Astrocyte of the spinal cord (primary cell): ENCODE measurements around the gene MED25.

Experiments
- DNase-seq: peaks from one replicate; pipeline ENCODE4 v3.0.0; 2011; ENCODE audit warnings: low read depth, low spot score
- H3K4me3 ChIP-seq: 2 replicates; pipeline ENCODE4 v1.5.1; 2011; ENCODE audit warnings: low read depth, mild to moderate bottlenecking, low read length, moderate library complexity
- CTCF ChIP-seq: IDR thresholded peaks from 2 replicates; pipeline ENCODE4 v1.5.1; 2012; ENCODE audit warnings: low read depth, mild to moderate bottlenecking, low read length, inconsistent platforms
- in situ Hi-C: cut with HindIII; loops from 2 replicates; pipeline ENCODE4 v1.10.0; 2017; ENCODE audit warnings: low sequenced_read_pairs

Gene MED25

DNA sequence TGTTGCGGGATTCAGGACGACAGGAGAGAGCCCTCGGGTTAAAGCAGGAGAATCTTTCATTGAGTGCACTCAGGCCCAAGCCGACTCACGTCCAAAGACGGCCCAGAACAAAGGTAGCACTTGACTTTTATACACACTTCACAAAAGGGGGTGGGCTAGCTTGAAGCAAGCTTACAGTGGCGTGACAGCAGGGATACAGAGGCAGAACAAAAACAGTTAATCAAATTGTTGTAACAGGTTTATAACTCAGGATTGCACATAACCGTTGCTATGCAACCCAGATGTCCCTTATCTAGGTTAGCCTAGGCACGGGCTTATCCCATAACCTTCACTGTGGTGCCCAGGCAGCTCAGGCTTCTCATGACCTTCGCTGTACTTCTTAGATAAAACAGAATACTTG, 2.0 kb downstream of the MED25 start:
- in situ Hi-C loops = no loop called here
- TF ChIP-seq CTCF = no peak
- no peak for DNase-seq
- no peak overlapping the region for H3K4me3 ChIP-seq

GRCh38 chr19:49823472-49823871, 5.4 kb downstream of the MED25 start:
- in situ Hi-C loops = no loop called here

DNA sequence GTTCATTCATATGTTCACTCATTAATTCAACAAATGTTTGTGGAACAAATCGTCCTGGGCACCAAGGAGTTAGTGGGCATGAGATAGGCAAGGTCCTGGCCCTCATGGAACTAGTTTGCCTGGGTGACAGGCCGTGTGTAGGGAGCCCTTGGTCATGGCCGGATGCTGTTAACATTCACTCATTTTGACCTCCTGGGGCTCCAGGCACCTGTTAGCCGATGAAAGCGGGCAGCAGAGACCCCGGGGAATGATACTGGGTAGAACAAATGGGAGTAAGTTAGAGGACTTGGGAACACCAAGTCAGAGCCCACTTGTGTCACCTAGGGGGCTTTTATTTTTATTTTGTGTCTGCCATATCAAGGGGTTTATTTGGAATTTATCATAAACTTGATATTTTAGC, 6.6 kb downstream of the MED25 start:
- H3K4me3 ChIP-seq = no peak overlapping the region
- no peak for DNase-seq
- TF ChIP-seq CTCF = no peak
- in situ Hi-C loops = no loop called here

More at GRCh38 chr19:49823472-49823871, 5.4 kb downstream of the MED25 start:
- no peak for TF ChIP-seq CTCF
- H3K4me3 ChIP-seq = no peak overlapping the region
- no peak for DNase-seq

- no peak for DNase-seq
- no peak overlapping the region for H3K4me3 ChIP-seq
- TF ChIP-seq CTCF = no peak
- in situ Hi-C loops = no loop called here
Measured at GRCh38 chr19:49827034-49827433, 8.9 kb downstream of the MED25 start.

DNA sequence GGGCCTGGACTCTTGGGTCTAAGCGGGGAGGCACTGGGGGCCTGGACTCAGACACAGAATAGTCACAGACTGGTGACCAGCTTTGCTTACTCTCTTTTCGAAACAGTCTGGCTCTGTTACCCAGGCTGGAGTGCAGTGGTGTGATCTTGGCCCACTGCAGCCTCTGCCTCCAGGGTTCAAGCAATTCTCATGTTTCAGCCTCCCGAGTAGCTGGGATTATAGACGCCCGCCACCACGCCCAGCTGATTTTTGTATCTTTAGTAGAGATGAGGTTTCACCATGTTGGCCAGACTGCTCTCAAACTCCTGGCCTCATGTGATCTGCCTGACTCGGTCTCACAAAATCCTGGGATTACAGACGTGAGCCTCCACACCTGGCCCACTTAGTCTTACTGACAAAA, 11.1 kb downstream of the MED25 start:
- in situ Hi-C loops = no loop called here
- H3K4me3 ChIP-seq = no peak overlapping the region
- DNase-seq = no peak
- no peak for TF ChIP-seq CTCF

GRCh38 chr19:49829721-49830120, 11.6 kb downstream of the MED25 start:
- no peak for TF ChIP-seq CTCF
- no peak overlapping the region for H3K4me3 ChIP-seq
- in situ Hi-C loops = no loop called here
- DNase-seq = no peak

GRCh38 chr19:49830766-49831165, 12.7 kb downstream of the MED25 start:
- in situ Hi-C loops = no loop called here
- no peak for DNase-seq
- no peak for TF ChIP-seq CTCF
- no peak overlapping the region for H3K4me3 ChIP-seq
